ENCODE data around the gene ZSWIM1. TPM values are rescaled to one million over a fixed set of nuclear protein-coding genes. Genes with fewer than 3 reads are reported as not detected.
A peak's percentile ranks its signal among the peaks of the same experiment; 100 is the strongest.

ZSWIM1 gene
- total and polyA plus RNA-seq, 10 of the 15 experiments (the other 5 are each of a cell fraction or from before 2014, with no cell fraction given), result 2.4 to 16.0 (median 9.8) TPM

DNA sequence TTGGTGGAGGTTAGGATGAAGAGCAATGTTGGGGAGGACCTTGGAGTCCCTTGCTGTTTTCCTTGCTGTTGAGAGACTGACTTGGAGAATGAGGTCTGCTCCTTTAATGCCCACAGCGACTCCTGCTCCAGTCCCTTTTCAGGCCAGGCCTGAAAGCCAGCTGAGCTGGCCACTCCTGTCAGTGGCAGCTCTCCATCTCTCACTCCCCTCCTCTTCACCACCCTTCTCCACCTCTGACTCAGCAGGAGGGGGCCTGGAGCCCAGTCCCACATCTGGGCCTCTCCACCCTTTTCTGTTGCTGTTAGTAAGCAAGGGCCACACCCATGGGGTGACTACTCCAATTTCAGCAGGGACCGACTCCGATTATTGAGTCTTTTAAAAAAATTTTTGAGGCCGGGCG, 45.2 kb upstream of the ZSWIM1 start (continued):
- TF ChIP-seq, protein P1, sequence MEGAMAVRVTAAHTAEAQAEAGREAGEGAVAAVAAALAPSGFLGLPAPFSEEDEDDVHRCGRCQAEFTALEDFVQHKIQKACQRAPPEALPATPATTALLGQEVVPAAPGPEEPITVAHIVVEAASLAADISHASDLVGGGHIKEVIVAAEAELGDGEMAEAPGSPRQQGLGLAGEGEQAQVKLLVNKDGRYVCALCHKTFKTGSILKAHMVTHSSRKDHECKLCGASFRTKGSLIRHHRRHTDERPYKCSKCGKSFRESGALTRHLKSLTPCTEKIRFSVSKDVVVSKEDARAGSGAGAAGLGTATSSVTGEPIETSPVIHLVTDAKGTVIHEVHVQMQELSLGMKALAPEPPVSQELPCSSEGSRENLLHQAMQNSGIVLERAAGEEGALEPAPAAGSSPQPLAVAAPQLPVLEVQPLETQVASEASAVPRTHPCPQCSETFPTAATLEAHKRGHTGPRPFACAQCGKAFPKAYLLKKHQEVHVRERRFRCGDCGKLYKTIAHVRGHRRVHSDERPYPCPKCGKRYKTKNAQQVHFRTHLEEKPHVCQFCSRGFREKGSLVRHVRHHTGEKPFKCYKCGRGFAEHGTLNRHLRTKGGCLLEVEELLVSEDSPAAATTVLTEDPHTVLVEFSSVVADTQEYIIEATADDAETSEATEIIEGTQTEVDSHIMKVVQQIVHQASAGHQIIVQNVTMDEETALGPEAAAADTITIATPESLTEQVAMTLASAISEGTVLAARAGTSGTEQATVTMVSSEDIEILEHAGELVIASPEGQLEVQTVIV (IDR thresholded peaks at IDR 0.05; ENCODE audit: borderline replicate concordance, partially characterized antibody), result no peak
- TF ChIP-seq, protein P2, sequence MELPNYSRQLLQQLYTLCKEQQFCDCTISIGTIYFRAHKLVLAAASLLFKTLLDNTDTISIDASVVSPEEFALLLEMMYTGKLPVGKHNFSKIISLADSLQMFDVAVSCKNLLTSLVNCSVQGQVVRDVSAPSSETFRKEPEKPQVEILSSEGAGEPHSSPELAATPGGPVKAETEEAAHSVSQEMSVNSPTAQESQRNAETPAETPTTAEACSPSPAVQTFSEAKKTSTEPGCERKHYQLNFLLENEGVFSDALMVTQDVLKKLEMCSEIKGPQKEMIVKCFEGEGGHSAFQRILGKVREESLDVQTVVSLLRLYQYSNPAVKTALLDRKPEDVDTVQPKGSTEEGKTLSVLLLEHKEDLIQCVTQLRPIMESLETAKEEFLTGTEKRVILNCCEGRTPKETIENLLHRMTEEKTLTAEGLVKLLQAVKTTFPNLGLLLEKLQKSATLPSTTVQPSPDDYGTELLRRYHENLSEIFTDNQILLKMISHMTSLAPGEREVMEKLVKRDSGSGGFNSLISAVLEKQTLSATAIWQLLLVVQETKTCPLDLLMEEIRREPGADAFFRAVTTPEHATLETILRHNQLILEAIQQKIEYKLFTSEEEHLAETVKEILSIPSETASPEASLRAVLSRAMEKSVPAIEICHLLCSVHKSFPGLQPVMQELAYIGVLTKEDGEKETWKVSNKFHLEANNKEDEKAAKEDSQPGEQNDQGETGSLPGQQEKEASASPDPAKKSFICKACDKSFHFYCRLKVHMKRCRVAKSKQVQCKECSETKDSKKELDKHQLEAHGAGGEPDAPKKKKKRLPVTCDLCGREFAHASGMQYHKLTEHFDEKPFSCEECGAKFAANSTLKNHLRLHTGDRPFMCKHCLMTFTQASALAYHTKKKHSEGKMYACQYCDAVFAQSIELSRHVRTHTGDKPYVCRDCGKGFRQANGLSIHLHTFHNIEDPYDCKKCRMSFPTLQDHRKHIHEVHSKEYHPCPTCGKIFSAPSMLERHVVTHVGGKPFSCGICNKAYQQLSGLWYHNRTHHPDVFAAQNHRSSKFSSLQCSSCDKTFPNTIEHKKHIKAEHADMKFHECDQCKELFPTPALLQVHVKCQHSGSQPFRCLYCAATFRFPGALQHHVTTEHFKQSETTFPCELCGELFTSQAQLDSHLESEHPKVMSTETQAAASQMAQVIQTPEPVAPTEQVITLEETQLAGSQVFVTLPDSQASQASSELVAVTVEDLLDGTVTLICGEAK (IDR thresholded peaks at IDR 0.05; ENCODE audit: borderline replicate concordance), result no peak
- TF ChIP-seq RFX5 (IDR thresholded peaks at IDR 0.05; ENCODE audit: low read depth, low read length) (no peak), RELA (IDR thresholded peaks at IDR 0.05; ENCODE audit: borderline replicate concordance, partially characterized antibody) (no peak), YY1 (IDR thresholded peaks at IDR 0.05; ENCODE audit: low read depth, low read length) (no peak)

DNA sequence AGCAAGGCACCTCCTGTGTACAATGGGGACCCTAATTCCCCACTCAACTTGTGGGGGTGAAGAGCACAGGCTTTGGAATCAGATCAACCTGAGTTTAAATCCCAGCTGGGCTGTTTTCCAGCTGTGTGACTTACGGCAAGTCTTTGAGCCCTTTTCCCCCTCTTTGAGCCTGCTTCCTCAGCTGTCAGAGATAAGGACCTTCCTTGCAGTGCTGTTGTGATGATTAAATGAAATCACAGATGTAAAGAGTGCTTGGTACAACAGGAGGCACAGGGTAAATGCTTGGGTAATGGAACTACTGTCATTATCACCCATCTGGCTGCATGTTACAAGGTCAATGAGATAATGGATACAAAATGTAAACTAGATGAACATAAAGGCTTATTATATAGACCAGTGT, 44.2 kb upstream of the ZSWIM1 start:
- SMC1A ChIA-PET (ENCODE audit: uncharacterized antibody, unreplicated experiment), result interaction anchor here (0.6 kb wide), 1 partner anchor 23 kb away, joined by 4 read pairs; no protein-coding TSS in a partner anchor
- peaks cover 0 to 2% of the 10 kb centered on the region in 2 experiments; a peak in 2 of 4 replicates for H3K36me3 ChIP-seq (ENCODE audit: control insufficient read depth in 2 of 2, insufficient read depth in 2 of 2, low read length in 1 of 2)
- no peaks in the 10 kb centered on the region for H4K20me1 ChIP-seq (ENCODE audit: control insufficient read depth, insufficient read depth)
- no peak for DNase-seq (ENCODE audit: low read depth, low spot score)
- BruUV-seq (replicated peaks), result TSS peak; percentile 27
- H3K4me1 ChIP-seq (ENCODE audit: control insufficient read depth, insufficient read depth, low read length), result peaks cover 5% of the 10 kb centered on the region
- no peak for FAIRE-seq
- no peak overlapping the region for H3K9ac ChIP-seq (ENCODE audit: control insufficient read depth, insufficient read depth, low read length)
- CTCF ChIA-PET, result interaction anchor here (0.7 to 1.0 kb wide), 2 partner anchors 12 to 38 kb away, joined by 3 to 4 read pairs; no protein-coding TSS in a partner anchor
- in situ Hi-C loops (cut with MboI) (no loop called here), intact Hi-C loops (cut with micrococcal nuclease; ENCODE audit: unreplicated experiment) (no loop called here)
- no peaks in the 10 kb centered on the region for H3K9me3 ChIP-seq (replicated peaks; ENCODE audit: control insufficient read depth, insufficient read depth, low read length)
- no peak overlapping the region for H3K27ac ChIP-seq (ENCODE audit: control insufficient read depth, insufficient read depth)
- ATAC-seq, result no peak
- WGBS (ENCODE audit: insufficient coverage, insufficient replicate concordance, low lambda C conversion rate, missing lambda C conversion rate), result 100% methylated on average over 1 of the region's 1 CpG
- no peak overlapping the region for H2AFZ ChIP-seq (ENCODE audit: control insufficient read depth, low read depth, low read length)
- no peaks in the 10 kb centered on the region for H3K27me3 ChIP-seq (replicated peaks in 1 of 2; ENCODE audit: control insufficient read depth in 2 of 2, insufficient read depth in 2 of 2, low read length in 1 of 2)
- no peak overlapping the region for H3K4me2 ChIP-seq (ENCODE audit: control insufficient read depth, insufficient read depth)
- H3K79me2 ChIP-seq (ENCODE audit: control insufficient read depth, insufficient read depth, low read length), result no peaks in the 10 kb centered on the region
- RAD21 ChIA-PET (ENCODE audit: unreplicated experiment), result no interaction called here
- POLR2A ChIA-PET, result no interaction called here
- H3K4me3 ChIP-seq, result no peak overlapping the region
- TF ChIP-seq, protein P3, sequence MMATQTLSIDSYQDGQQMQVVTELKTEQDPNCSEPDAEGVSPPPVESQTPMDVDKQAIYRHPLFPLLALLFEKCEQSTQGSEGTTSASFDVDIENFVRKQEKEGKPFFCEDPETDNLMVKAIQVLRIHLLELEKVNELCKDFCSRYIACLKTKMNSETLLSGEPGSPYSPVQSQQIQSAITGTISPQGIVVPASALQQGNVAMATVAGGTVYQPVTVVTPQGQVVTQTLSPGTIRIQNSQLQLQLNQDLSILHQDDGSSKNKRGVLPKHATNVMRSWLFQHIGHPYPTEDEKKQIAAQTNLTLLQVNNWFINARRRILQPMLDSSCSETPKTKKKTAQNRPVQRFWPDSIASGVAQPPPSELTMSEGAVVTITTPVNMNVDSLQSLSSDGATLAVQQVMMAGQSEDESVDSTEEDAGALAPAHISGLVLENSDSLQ (IDR thresholded peaks at IDR 0.05), result no peak
- TF ChIP-seq NFIC (IDR thresholded peaks at IDR 0.05; ENCODE audit: low read depth, low read length) (no peak), CHD4 (IDR thresholded peaks at IDR 0.05) (no peak), SIX5 (IDR thresholded peaks at IDR 0.05; ENCODE audit: low read depth, low read length, severe bottlenecking) (no peak), MTA3 (IDR thresholded peaks at IDR 0.05; ENCODE audit: borderline replicate concordance, low read length) (no peak)
- TF ChIP-seq, protein P4, sequence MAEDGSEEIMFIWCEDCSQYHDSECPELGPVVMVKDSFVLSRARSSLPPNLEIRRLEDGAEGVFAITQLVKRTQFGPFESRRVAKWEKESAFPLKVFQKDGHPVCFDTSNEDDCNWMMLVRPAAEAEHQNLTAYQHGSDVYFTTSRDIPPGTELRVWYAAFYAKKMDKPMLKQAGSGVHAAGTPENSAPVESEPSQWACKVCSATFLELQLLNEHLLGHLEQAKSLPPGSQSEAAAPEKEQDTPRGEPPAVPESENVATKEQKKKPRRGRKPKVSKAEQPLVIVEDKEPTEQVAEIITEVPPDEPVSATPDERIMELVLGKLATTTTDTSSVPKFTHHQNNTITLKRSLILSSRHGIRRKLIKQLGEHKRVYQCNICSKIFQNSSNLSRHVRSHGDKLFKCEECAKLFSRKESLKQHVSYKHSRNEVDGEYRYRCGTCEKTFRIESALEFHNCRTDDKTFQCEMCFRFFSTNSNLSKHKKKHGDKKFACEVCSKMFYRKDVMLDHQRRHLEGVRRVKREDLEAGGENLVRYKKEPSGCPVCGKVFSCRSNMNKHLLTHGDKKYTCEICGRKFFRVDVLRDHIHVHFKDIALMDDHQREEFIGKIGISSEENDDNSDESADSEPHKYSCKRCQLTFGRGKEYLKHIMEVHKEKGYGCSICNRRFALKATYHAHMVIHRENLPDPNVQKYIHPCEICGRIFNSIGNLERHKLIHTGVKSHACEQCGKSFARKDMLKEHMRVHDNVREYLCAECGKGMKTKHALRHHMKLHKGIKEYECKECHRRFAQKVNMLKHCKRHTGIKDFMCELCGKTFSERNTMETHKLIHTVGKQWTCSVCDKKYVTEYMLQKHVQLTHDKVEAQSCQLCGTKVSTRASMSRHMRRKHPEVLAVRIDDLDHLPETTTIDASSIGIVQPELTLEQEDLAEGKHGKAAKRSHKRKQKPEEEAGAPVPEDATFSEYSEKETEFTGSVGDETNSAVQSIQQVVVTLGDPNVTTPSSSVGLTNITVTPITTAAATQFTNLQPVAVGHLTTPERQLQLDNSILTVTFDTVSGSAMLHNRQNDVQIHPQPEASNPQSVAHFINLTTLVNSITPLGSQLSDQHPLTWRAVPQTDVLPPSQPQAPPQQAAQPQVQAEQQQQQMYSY (CRISPR knock-in tag; IDR thresholded peaks at IDR 0.05), result no peak

All from GM12878 (cell line).